Measurements from ENCODE around the gene GGPS1. TPM values are rescaled to one million over a fixed set of nuclear protein-coding genes. Genes with fewer than 3 reads are reported as not detected.

The GGPS1 gene
- total and polyA plus RNA-seq, 8 donors: 7.0 to 37.6 (median 16.6) TPM

- H3K27me3 ChIP-seq: no peaks in the 10 kb centered on the region
These were observed 37.9 kb downstream of the GGPS1 start for GRCh38 chr1:235366286-235366685.

DNA sequence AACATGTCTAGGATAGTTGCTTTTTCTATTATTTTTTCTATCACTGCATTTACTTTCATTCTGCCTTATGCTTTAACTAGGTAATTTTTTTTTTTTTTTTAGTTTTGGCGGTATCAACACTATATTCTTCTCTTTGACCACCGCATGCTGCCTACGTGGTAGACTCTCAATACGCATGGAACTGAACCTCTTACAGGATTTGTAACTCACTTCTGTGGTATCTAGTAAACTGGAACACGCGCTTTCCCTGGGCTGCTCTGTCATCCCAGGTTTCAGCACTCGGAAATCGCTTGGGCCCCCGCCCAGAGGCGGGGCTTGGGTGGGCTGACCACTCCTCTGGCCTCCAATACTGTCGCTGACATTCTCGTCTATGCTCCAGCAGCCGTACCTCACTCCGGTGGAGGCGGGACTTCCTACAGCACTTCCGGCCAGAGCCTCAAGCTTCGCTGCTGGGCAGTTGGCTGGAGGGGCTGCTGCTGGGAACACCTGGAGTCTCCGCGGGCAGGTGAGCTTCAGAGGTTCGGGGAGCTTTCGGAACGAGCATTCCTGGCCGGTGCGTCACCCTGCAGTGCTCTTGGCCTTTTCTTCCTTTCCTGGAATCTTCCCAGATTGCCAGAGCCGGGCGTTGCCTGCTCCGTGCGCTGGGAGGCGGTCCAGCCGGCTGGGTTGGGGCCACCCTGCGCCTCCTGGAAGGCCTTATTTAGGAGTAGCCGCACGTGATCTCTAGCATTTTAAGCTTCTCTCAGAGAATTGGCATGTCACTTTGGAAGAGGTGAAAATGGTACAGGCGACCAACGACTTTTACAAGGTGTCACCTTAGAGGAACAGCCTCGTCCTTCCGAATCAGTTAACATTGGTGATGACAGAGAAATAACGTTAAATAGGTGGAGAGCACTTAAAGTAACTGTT lies 38.9 kb downstream of the GGPS1 start, which contains the start of gene TBCE:
Gene TBCE (plus strand): TSS at position 428 of the 909 bp plus-strand sequence. CDS start 12,623 bp downstream, outside the sequence.
- WGBS, 5 donors: 0 to 2% (median 0%) methylated on average over 30 to 38 of the region's 38 CpGs
- intact Hi-C loops (cut with DNase I; ENCODE audit: low total_unique reads): no loop called here

More at GRCh38 chr1:235366286-235366685, 37.9 kb downstream of the GGPS1 start:
- peaks cover 0 to 32% (median 14%) of the 10 kb centered on the region in 4 donors for H3K4me1 ChIP-seq
- DNase-seq: no peak
- H3K4me3 ChIP-seq: no peak overlapping the region
- 81 to 89% (median 85%) methylated on average over 5 of the region's 5 CpGs for WGBS, 5 donors
- no peaks in the 10 kb centered on the region for H3K36me3 ChIP-seq
- H3K27ac ChIP-seq: peak overlapping the region in 1 of 5 donors; percentile 93
- no peaks in the 10 kb centered on the region for H3K9me3 ChIP-seq
- no peak for TF ChIP-seq POLR2A (IDR thresholded peaks at IDR 0.05)
- no peak for TF ChIP-seq EP300 (IDR thresholded peaks at IDR 0.05)
- TF ChIP-seq, protein P1, sequence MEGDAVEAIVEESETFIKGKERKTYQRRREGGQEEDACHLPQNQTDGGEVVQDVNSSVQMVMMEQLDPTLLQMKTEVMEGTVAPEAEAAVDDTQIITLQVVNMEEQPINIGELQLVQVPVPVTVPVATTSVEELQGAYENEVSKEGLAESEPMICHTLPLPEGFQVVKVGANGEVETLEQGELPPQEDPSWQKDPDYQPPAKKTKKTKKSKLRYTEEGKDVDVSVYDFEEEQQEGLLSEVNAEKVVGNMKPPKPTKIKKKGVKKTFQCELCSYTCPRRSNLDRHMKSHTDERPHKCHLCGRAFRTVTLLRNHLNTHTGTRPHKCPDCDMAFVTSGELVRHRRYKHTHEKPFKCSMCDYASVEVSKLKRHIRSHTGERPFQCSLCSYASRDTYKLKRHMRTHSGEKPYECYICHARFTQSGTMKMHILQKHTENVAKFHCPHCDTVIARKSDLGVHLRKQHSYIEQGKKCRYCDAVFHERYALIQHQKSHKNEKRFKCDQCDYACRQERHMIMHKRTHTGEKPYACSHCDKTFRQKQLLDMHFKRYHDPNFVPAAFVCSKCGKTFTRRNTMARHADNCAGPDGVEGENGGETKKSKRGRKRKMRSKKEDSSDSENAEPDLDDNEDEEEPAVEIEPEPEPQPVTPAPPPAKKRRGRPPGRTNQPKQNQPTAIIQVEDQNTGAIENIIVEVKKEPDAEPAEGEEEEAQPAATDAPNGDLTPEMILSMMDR (IDR thresholded peaks at IDR 0.05): no peak
- TF ChIP-seq POLR2AphosphoS5 (IDR thresholded peaks at IDR 0.05): no peak
- intact Hi-C loops (cut with DNase I; ENCODE audit: low total_unique reads): no loop called here

DNA sequence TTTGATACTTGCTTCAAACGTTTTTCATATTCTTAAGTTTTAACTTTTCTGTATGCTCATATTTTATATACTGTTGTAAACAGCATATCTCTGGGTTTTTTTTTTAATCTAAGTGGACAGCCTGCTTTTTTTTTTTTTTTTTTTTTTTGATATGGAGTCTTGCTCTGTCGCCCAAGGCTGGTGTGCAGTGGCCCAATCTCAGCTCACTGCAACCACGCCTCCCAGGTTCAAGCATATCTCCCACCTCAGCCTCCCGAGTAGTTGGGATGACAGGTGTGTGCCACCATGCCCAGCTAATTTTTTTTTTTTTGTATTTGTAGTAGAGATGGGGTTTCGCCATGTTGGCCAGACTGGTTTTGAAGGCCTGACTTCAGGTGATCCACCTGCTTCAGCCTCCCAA lies 40.1 kb downstream of the GGPS1 start:
- DNase-seq: no peak

More for the DNA sequence above, 38.9 kb downstream of the GGPS1 start, which contains the start of gene TBCE:
- Histone ChIP-seq H3K27ac (peak within 1 kb of the TSS; percentile 77 to 93 (median 89)), H3K9me3 (no peaks in the 10 kb centered on the region), H3K4me3 (peak within 1 kb of the TSS; percentile 59 to 74 (median 62)), H3K4me1 (peaks cover 0 to 32% (median 14%) of the 10 kb centered on the region in 4 donors), H3K27me3 (no peaks in the 10 kb centered on the region), H3K36me3 (peaks cover 0 to 3% (median 0%) of the 10 kb centered on the region in 4 donors)
- TF ChIP-seq POLR2A (IDR thresholded peaks at IDR 0.05): peak in 1 of 4 donors; percentile 45
- TF ChIP-seq, protein P1 (IDR thresholded peaks at IDR 0.05): peak in 2 of 7 experiments; percentile 8 to 15
- no peak for TF ChIP-seq EP300 (IDR thresholded peaks at IDR 0.05)
- TF ChIP-seq POLR2AphosphoS5 (IDR thresholded peaks at IDR 0.05): peak; percentile 39 to 94 (median 83)
- DNase-seq: peak; percentile 98 to 99

GRCh38 chr1:235369802-235370201 lies 41.4 kb downstream of the GGPS1 start:
- no peak overlapping the region for H3K27ac ChIP-seq
- TF ChIP-seq EP300 (IDR thresholded peaks at IDR 0.05): no peak
- TF ChIP-seq POLR2AphosphoS5 (IDR thresholded peaks at IDR 0.05): no peak
- TF ChIP-seq, protein P1 (IDR thresholded peaks at IDR 0.05): no peak
- no peak for TF ChIP-seq POLR2A (IDR thresholded peaks at IDR 0.05)
- H3K36me3 ChIP-seq: peaks cover 0 to 9% (median 5%) of the 10 kb centered on the region in 4 donors
- DNase-seq: no peak
- intact Hi-C loops (cut with DNase I; ENCODE audit: low total_unique reads): no loop called here
- H3K4me3 ChIP-seq: no peak overlapping the region
- no peaks in the 10 kb centered on the region for H3K9me3 ChIP-seq
- H3K4me1 ChIP-seq: peaks cover 0 to 32% (median 14%) of the 10 kb centered on the region in 4 donors
- no peaks in the 10 kb centered on the region for H3K27me3 ChIP-seq
- WGBS, 5 donors: 88 to 93% (median 90%) methylated on average over 5 of the region's 5 CpGs

More for the DNA sequence above, 40.1 kb downstream of the GGPS1 start:
- WGBS, 5 donors: 60 to 73% (median 65%) methylated on average over 5 of the region's 5 CpGs
- Histone ChIP-seq H3K4me1 (peaks cover 0 to 32% (median 14%) of the 10 kb centered on the region in 4 donors), H3K36me3 (peaks cover 0 to 3% (median 0%) of the 10 kb centered on the region in 4 donors), H3K9me3 (no peaks in the 10 kb centered on the region), H3K4me3 (peak overlapping the region; percentile 59 to 74 (median 62)), H3K27me3 (no peaks in the 10 kb centered on the region), H3K27ac (peak overlapping the region in 1 of 5 donors; percentile 93)
- intact Hi-C loops (cut with DNase I; ENCODE audit: low total_unique reads): no loop called here
- TF ChIP-seq POLR2A (IDR thresholded peaks at IDR 0.05) (no peak), EP300 (IDR thresholded peaks at IDR 0.05) (no peak), POLR2AphosphoS5 (IDR thresholded peaks at IDR 0.05) (no peak)
- TF ChIP-seq, protein P1 (IDR thresholded peaks at IDR 0.05): no peak
